ENCODE results near the gene SLC35F3.

DNA sequence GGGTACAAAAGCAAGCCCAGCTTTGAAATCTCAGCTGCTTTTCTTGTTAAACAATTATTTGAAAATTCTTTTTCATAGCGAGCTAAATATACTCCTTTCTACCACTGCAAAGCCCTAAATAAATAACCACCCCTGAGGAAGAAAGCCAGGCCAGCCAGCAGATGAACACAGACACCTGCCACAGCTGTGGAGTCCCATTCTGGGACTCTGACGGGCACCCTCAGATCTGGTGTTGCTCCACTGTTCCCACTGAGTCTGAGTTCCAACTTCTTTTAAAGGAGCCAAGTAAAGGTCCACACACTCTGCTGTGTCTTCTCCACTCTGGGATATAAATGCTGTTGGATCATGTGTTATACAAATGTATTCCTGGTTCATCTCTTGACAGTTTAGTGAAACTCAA, 391.1 kb downstream of the SLC35F3 start:
- TF ChIP-seq POLR2A (IDR thresholded peaks at IDR 0.05; ENCODE audit: low read depth, low read length), result no peak
- TF ChIP-seq POLR2AphosphoS5 (IDR thresholded peaks at IDR 0.05; ENCODE audit: low read depth, low read length), result no peak
- TF ChIP-seq TAF1 (IDR thresholded peaks at IDR 0.05; ENCODE audit: borderline replicate concordance, low read depth, low read length), result no peak
